Neural cell (in vitro differentiated cells): ENCODE results near the gene SBNO1.

Experiments used
- EP300 ChIP-seq: fragments of 450-650 bp; conservative IDR thresholded peaks from 2 replicates; pipeline ENCODE4 v1.6.1; 2014; ENCODE audit warnings: antibody characterized with exemption, mild to moderate bottlenecking, moderate library complexity; ENCODE audit not compliant: poor library complexity, severe bottlenecking
- EZH2 ChIP-seq: fragments of 200-600, 300-800 bp; shearing (Covaris generic), sonication (generic); IDR thresholded peaks from 2 replicates; pipeline ENCODE4 v1.6.1; 2014; ENCODE audit warnings: antibody characterized with exemption, low read length, borderline replicate concordance, mild to moderate bottlenecking; ENCODE audit not compliant: insufficient read depth, poor library complexity, severe bottlenecking
- MXI1 ChIP-seq: fragments of 450-650 bp; conservative IDR thresholded peaks from 2 replicates; pipeline ENCODE4 v1.6.1; 2014; ENCODE audit warnings: antibody characterized with exemption, mild to moderate bottlenecking; ENCODE audit not compliant: poor library complexity, severe bottlenecking
- POLR2AphosphoS5 ChIP-seq: IDR thresholded peaks from 2 replicates; pipeline ENCODE4 v1.6.1; 2012
- RAD21 ChIP-seq: fragments of 450-650 bp; conservative IDR thresholded peaks from 2 replicates; pipeline ENCODE4 v1.6.1; 2014; ENCODE audit warnings: antibody characterized with exemption, mild to moderate bottlenecking, moderate library complexity
- SMC3 ChIP-seq: fragments of 450-650 bp; conservative IDR thresholded peaks from 2 replicates; pipeline ENCODE4 v1.6.1; 2014; ENCODE audit warnings: antibody characterized with exemption, mild to moderate bottlenecking, moderate library complexity; ENCODE audit not compliant: poor library complexity
- TF ChIP-seq, protein P1 (sequence below): fragments of 450-650 bp; IDR thresholded peaks from 2 replicates; pipeline ENCODE4 v1.5.1; 2014; ENCODE audit warnings: antibody characterized with exemption, mild to moderate bottlenecking, moderate library complexity; ENCODE audit not compliant: poor library complexity, severe bottlenecking
- TF ChIP-seq, protein P2 (sequence below): IDR thresholded peaks from 2 replicates; pipeline ENCODE4 v1.6.1; 2012; ENCODE audit warnings: borderline replicate concordance

DNA sequence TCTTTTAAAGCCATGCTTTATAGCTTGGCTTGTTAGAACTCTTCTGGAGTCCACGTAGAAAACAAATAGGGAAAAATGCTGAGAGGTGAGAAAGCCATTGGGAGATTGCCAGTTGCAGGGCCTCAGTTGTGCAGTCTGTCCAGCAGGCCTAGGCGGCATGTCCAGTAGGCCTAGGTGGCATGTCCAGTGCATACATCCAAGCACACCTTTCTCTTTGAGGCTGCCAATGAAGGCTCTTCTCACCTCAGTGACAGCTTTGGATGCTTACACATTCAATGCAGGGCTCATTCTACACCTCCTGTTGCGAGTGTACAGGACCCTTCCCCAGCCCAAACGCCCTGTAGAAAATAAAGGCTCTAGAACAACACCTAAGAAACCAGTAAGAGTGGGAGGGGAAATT, 106.1 kb downstream of the SBNO1 start:
- TF ChIP-seq POLR2AphosphoS5: no peak
- no peak for TF ChIP-seq EZH2
- TF ChIP-seq, protein P1, sequence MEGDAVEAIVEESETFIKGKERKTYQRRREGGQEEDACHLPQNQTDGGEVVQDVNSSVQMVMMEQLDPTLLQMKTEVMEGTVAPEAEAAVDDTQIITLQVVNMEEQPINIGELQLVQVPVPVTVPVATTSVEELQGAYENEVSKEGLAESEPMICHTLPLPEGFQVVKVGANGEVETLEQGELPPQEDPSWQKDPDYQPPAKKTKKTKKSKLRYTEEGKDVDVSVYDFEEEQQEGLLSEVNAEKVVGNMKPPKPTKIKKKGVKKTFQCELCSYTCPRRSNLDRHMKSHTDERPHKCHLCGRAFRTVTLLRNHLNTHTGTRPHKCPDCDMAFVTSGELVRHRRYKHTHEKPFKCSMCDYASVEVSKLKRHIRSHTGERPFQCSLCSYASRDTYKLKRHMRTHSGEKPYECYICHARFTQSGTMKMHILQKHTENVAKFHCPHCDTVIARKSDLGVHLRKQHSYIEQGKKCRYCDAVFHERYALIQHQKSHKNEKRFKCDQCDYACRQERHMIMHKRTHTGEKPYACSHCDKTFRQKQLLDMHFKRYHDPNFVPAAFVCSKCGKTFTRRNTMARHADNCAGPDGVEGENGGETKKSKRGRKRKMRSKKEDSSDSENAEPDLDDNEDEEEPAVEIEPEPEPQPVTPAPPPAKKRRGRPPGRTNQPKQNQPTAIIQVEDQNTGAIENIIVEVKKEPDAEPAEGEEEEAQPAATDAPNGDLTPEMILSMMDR: no peak
- no peak for TF ChIP-seq EP300
- TF ChIP-seq MXI1: no peak
- TF ChIP-seq RAD21: no peak
- TF ChIP-seq SMC3: no peak
- TF ChIP-seq, protein P2, sequence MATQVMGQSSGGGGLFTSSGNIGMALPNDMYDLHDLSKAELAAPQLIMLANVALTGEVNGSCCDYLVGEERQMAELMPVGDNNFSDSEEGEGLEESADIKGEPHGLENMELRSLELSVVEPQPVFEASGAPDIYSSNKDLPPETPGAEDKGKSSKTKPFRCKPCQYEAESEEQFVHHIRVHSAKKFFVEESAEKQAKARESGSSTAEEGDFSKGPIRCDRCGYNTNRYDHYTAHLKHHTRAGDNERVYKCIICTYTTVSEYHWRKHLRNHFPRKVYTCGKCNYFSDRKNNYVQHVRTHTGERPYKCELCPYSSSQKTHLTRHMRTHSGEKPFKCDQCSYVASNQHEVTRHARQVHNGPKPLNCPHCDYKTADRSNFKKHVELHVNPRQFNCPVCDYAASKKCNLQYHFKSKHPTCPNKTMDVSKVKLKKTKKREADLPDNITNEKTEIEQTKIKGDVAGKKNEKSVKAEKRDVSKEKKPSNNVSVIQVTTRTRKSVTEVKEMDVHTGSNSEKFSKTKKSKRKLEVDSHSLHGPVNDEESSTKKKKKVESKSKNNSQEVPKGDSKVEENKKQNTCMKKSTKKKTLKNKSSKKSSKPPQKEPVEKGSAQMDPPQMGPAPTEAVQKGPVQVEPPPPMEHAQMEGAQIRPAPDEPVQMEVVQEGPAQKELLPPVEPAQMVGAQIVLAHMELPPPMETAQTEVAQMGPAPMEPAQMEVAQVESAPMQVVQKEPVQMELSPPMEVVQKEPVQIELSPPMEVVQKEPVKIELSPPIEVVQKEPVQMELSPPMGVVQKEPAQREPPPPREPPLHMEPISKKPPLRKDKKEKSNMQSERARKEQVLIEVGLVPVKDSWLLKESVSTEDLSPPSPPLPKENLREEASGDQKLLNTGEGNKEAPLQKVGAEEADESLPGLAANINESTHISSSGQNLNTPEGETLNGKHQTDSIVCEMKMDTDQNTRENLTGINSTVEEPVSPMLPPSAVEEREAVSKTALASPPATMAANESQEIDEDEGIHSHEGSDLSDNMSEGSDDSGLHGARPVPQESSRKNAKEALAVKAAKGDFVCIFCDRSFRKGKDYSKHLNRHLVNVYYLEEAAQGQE: no peak
